HG02981 (cell line): ENCODE data around the gene SCLY.

Source experiments
- ATAC-seq: cut with Tn5 transposase; IDR thresholded peaks from one replicate; pipeline ENCODE4 v1.9.1; 2021; ENCODE audit warnings: mild to moderate bottlenecking, moderate library complexity; ENCODE audit not compliant: unreplicated experiment

Gene SCLY

DNA sequence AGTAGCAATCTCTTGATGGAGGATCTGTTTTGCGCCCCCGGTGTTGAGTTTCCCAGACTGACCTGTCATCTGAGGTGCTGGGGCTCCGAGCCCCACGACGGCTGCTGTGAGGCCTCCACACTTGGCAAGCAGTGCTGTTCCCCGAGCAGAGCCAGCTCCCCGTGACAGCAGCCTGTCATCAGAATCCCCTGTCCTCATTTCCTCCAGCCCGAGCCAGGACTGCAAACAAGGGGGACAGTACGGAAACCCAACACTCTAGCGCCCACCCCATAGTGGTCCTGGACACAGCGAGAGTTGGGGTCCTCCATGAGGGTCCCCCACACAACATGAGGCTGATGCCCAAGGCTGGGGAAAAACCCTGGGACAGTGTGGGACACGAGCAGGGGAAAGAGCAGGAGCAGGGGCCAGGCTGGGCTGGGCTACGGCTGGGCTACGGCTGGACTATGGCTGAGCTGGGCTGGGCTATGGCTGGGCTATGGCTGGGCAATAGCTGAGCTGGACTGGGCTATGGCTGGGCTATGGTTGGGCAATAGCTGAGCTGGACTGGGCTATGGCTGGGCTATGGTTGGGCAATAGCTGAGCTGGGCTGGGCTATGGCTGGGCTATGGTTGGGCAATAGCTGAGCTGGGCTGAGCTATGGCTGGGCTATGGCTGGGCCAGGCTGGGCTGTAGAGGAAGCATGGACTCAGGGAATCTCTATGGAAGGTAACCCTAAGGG, 76.2 kb downstream of the SCLY start:
- no peak for ATAC-seq

DNA sequence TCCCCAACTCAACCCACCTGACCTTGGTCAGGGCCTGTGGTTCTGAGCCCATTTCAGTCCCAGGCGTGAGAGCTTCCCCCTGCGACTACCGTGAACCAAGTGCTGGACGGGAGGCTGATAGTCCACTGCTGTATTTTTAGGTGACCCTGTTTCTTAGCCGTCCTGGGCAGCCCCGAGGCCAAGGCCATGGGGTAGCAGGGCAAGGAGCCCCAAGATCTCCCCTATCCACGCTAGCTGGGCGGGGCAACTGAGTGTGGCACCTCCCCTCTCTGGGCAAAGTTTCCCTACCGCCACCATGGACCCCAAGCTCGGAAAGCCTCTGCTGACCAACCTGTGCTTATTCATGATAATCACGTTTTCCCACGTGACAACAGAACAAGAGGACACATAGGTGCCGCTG, 77.1 kb downstream of the SCLY start:
- no peak for ATAC-seq

DNA sequence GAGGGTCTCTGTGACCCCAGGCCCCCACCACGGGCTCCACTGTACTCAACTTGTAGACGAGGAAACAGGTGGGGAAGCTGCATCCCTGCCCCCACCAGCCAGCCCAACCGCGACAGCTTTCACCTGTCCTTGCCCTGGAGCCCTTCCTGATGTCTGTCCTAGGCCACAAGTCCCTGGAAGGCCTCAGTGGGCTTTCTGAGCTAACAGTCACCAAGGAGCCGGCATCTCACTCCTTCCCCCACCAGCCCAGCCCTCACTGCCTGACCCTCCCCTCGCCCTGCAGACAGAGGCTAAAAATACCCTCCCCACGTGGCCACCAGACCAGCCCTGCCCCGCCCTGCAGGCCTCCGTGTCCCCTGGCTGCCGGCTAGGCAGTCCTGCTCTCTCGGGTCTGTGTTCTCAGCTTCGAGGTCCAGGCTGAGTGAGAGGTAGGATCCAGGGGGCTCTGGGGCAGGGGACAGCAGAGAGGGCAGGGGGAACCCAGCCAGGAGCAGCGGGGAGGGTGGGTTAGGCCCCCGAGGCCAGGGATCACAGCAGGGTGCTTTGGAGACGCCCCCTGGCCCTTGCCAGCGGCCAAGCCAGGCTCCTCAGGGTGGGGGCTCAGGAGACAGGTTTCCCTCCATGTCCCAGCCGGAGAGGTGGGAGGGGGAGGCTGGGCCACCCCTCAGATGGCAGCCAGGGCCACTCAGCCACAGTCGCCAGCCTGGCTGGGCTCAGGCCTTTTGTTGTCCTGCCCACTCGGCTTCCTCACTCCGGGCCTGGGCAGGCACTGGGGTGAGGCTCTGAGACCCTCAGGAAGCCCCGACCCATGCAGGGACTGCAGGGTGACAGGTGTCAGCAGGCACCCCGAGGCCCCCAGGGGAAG, 77.8 kb downstream of the SCLY start, which contains the start of gene KLHL30:
Gene KLHL30, plus strand, starts transcription at position 338 of the 865 bp plus-strand sequence. CDS start 2,087 bp downstream, outside the sequence.
- ATAC-seq: no peak

DNA sequence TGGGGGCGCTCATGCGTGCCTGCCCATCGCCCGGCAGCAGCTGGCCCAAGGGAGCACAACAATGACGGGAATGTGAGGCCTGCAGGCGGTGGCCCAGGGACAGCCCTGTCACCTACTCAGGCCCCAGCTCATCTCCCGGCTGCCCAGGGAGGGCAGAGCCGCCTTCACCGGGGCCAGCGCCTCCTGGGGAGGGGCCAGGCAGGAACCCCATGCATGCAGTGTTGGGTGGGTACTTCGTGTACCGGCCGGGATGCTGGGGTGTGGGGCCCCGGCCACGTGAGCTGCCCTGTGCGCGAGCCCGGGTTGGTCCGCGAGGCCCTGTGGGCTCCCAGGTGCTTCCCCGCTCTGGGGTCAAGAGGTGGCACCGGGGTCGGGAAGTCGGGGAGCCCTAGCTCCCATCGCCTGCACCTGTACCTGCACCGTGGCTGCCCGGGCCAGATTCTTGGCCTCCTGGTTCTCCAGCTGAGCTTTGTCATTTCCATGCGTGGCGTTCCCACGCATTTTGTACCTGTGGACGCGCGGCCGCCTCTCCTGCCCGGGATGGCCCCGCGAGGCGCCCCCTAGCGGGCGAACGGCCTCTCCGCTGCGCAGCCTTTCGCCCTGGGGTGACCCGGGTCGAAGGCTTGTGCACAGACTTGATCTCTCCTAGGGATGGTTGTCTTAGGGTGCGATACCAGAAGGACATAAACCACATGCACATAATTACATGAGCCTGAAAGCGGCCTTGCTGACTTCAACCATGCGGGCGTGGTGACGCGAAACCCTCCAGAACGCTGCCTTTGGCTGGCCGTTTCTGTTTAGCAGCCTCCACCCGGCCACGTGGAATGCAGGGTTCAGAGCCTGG, 78.6 kb downstream of the SCLY start:
- ATAC-seq: no peak

DNA sequence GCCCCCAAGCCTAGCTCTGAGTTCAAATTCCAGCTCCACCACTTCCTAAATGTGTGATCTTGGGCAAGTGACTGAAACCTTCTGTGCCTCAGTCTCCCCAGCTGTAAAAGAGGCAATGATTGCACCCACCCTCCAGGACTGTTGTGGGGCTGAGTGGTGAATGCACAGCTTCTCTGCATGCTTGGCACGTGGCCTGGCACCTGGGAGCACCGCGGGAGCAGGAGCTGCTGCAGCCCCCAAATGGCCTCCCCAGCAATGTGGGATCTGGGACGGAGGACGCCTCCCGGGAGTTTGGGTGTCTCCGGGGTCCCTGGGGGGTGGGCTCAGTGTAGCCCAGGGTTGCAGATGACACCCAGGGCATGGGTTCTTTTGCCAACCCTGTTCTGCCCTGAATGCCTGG, 79.2 kb downstream of the SCLY start:
- no peak for ATAC-seq

DNA sequence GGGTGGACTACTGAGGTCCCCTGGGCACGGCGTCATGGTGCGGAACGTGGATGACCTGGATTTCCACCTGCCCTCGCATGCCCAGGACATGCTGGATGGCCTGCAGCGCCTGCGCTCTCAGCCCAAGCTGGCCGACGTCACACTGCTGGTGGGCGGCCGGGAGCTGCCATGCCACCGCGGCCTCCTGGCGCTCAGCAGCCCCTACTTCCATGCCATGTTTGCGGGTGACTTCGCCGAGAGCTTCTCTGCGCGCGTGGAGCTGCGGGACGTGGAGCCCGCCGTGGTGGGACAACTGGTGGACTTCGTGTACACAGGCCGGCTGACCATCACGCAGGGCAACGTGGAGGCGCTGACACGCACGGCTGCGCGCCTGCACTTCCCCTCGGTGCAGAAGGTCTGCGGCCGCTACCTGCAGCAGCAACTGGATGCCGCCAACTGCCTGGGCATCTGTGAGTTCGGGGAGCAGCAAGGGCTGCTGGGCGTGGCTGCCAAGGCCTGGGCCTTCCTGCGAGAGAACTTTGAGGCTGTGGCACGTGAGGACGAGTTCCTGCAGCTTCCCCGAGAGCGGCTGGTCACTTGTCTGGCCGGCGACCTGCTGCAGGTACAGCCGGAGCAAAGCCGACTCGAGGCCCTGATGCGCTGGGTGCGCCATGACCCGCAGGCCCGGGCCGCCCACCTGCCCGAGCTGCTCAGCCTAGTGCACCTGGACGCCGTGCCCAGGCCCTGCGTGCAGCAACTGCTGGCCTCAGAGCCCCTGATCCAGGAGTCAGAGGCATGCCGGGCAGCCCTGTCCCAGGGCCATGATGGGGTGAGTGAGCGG, 80.1 kb downstream of the SCLY start:
- ATAC-seq: no peak

DNA sequence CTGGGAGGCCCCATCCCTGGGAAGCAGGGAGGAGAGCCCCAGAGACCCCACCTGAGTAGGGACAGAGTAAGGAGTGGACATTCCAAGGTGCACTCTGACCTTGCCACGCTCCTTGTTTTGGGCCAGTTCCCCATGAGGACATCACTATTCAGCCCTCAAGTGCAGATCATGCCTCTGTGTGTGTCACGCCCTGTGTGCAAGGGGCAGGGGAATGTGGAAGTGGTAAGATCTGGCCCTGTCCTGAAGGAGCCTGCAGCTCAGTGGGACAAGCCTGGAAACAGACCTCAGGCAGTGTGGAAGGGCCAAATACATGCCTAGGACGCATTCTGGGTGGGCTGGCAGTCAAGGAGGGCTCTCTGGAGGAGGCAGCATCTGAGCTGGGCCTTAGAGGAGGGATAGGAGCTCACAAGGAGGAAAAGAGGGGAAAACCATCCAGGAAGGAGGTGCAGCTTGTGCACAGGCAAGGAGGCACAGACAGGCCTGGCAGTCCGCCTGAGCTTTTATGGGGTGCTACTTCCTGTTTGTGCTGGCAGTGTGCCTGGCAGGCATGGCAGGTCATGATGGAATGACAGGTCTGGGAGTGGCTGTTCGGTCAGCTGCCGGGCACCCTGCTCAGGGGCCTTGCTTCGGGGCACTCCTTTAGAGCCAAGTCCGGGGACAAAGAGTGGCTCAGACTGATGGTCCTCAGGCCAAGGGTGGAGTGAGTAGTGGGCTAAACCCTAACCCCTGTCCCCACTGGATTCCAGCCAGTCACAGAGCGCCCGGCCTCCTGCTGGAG, 80.9 kb downstream of the SCLY start:
- no peak for ATAC-seq

DNA sequence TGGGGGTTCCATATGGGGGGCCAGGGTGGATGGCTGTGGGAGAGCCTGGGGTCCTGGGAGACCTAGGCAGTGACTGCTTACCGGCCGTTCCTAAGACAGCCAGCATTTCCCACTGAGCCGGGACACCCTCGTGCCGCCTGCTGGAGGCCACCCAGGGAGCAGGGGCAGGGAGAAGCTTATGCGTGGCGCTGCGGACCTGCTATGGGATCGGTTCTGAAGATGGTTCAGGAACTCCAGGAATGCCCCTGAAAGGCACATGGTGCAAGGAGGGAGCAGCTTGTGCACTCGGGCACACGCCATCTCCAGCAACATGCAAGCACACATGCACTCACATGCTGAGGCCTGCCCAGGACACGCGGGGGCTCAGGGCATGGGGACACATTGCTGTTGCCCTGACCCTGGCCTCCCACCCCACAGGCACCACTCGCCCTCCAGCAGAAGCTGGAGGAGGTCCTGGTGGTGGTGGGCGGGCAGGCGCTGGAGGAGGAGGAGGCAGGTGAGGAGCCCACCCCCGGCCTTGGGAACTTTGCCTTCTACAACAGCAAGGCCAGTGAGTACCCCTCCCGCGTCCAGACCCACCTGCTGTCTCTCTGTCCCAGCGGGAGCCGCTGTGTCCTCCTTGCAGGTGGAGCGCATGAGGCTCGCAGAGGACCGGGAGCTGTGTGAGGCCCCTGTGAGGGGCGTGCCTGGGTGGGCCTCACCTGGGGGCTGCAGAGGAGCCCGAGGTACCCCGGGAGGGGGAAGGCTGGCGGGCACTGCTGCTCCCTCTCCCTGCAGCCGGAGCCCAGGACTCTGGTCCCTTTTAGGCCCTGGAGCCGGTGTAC, 81.8 kb downstream of the SCLY start:
- ATAC-seq: no peak

DNA sequence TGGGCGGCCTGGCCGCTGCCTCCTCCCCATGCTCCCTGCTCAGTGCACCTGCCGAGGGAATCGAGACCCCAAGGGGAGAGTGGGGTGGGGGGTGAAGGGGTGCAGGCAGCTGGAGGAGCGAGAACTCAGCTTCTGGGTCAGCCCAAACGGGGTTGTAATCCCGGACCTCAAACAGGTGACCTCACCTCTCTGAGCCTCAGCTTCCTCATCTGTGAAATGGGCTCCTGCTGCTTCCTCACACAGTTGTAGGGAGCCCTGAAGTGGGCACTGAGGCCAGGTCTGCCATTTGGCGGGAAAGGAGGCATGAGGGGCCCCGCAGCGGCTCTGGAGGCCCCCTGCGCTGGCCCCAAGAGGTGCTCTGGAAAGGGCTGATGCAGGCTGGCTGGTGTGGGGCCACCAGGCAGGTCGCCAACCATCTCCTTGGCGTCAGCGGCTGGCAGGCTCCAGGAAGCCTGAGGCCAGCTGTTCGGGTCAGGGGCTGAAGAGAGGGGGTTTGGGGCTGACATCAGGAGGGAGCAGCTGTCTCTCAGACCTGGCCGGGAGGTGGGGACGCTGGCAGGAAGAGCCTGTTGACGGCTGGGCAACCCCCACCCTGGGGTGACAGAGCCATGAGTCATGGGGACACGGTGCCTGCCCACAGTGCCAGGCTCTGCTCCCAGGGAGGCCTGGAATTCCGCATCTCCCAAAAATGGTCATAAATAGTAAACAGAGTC, 82.6 kb downstream of the SCLY start:
- no peak for ATAC-seq

DNA sequence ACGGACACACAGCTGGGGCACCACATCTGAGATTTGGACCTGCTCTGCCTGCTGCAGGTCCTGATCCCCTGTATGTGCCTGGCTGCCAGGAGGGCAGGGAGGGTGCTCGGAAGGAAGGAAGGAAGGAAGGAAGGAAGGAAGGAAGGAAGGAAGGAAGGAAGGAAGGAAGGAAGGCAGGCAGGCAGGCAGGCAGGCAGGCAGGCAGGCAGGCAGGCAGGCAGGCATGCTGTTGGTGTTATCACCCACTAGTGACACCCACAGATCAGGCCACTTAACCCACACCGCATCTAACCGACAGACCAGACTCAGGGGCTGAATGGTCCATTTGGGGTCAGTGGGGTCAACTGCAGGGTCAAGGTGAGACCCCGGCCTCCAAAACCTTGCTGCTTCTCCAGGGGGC, 83.5 kb downstream of the SCLY start:
- no peak for ATAC-seq

DNA sequence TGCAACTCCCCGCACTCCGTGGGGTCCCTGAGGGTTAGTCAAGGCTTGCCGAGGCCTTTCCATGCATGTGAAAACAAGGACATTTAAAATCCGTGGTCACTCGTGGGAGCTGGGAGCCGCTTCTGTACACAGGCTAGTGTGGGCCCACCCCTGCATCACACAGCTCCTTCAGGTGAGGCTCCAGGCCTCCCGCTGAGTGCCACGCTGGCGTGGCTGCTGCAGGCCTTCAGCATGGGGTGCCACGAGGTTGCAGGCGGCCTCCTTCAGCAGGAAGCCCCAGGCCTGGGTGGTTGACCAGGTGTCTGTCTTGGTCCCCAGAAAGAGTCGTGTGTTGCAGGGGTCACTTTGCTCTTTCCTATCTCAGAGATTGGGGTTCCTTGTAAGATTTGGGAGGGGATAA, 84.2 kb downstream of the SCLY start:
- ATAC-seq: no peak

DNA sequence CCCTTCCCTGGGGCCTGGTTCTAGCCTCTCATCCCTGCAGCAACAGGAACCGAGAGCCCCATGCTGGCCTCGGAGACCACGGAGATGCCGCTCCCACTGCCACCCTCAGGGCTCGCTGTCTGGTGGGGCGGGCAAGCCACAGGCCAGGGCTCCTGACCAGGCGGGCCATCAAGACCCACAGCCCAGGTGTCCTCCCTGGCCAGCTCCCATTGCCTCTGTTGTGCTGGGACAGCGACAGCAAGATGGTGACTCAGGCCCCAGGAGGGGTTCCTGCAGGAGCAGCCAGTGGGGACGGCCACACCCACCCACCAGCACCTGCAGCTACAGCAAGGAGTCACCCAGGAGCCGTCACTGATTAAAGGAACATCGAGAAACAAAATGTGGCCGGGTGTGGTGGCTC, 85.0 kb downstream of the SCLY start:
- ATAC-seq: no peak

DNA sequence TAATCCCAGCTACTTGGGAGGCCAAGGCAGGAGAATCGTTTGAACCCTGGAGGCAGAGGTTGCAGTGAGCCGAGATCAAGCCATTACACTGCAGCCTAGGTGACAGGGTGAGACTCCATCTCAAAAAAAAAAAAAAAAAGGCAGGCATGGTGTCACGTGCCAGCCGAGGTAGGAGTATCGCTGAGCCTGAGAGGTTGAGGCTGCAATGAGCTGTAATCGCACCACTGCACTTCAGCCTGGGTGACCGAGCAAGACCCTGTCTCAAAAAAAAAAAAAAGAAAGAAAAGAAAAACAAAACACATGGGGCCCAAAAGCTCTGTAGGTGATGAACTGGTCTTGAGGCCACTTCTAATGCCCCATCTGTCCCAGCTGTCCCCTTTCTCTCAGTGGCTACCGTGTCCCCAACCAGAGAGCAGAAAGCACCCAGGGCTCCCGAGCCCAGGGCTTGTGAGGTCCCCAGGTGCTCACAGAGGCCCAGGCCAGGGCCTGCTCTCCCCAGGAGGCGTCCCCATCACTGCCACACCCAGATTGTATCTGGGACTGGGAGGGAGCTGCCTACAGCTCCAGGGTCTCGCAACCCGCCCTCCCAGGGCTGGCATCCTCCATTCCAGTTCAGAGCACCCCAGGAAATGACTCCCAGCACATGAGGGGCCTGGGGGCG, 86.2 kb downstream of the SCLY start:
- no peak for ATAC-seq

DNA sequence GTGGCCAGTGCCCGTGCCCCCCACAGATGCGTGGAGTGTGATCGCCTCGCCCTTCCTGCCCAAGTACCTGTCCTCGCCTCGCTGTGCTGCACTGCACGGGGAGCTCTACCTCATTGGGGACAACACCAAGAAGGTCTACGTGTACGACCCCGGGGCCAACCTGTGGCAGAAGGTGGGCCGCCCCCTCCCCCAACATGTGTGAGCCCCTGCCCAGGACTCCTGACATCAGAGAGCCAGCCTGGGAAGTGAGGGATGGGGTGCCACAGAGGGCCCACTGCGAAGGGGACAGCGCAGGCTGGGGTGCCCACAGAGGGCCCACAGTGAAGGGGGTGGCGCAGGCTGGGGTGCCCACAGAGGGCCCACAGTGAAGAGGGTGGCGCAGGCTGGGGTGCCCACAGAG, 88.2 kb downstream of the SCLY start:
- no peak for ATAC-seq
